Chondrocyte (in vitro differentiated cells): ENCODE results near the gene CDH15. TPM values are rescaled to one million over a fixed set of nuclear protein-coding genes. Genes with fewer than 3 reads are reported as not detected.

Source experiments
- DNase-seq: peaks from one replicate; pipeline ENCODE4 v3.0.0; 2021; ENCODE audit warnings: mixed read lengths, low spot score
- H3K27ac Mint-ChIP-seq: one replicate; pipeline ENCODE4 v1.8.0; 2021; ENCODE audit warnings: mild to moderate bottlenecking, moderate library complexity, mixed read lengths; ENCODE audit not compliant: unreplicated experiment
- H3K27me3 Mint-ChIP-seq: 2 replicates; pipeline ENCODE4 v1.8.0; 2021; ENCODE audit warnings: low read depth, mixed read lengths
- H3K36me3 Mint-ChIP-seq: 2 replicates; pipeline ENCODE4 v1.8.0; 2021; ENCODE audit warnings: low read depth, mixed read lengths
- H3K4me1 Mint-ChIP-seq: 2 replicates; pipeline ENCODE4 v1.8.0; 2021; ENCODE audit warnings: low read depth, mild to moderate bottlenecking, mixed read lengths
- H3K4me3 Mint-ChIP-seq: one replicate; pipeline ENCODE4 v1.8.0; 2021; ENCODE audit warnings: mild to moderate bottlenecking, moderate library complexity, mixed read lengths; ENCODE audit not compliant: unreplicated experiment
- H3K9me3 Mint-ChIP-seq: 2 replicates; pipeline ENCODE4 v1.8.0; 2021; ENCODE audit warnings: low read depth, mixed read lengths
- total RNA-seq: library from RNA; stranded (reverse); gene quantifications from 3 replicates; pipeline ENCODE4 v1.2.1, GENCODE V29; 2021
- TF ChIP-seq, protein P1 (sequence below): fragments of 200-600 bp; sonication (generic); IDR thresholded peaks from 2 replicates; pipeline ENCODE4 v1.5.0; 2021; ENCODE audit warnings: antibody characterized with exemption, mild to moderate bottlenecking, moderate library complexity

CDH15 gene
- total RNA-seq, 1 donor from 2014 or later = 0.20 TPM

DNA sequence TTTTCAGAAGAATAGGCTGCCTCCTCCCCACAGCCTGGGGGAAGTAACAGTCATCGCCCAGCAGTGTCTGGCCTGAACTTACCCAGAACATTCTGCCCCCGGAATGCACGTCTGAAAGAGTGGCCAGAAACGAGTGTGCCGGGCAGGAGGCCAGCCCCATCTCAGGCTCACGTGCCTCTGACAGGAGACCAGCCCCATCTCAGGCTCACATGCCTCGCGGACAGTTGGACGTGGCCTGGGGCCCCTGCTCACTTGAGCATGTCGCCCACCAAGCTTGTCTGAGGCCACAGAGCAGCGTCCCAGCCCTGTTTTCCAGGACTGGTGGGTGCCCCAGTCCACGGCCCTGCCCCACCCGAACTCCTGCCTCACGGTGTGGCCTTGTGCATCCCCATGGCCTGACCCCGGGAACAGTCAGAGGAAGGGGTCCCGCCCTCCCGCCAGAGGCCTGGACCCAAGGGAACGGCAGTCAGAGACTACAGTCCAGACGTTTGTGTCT, 16.3 kb upstream of the CDH15 start:
- TF ChIP-seq, protein P1, sequence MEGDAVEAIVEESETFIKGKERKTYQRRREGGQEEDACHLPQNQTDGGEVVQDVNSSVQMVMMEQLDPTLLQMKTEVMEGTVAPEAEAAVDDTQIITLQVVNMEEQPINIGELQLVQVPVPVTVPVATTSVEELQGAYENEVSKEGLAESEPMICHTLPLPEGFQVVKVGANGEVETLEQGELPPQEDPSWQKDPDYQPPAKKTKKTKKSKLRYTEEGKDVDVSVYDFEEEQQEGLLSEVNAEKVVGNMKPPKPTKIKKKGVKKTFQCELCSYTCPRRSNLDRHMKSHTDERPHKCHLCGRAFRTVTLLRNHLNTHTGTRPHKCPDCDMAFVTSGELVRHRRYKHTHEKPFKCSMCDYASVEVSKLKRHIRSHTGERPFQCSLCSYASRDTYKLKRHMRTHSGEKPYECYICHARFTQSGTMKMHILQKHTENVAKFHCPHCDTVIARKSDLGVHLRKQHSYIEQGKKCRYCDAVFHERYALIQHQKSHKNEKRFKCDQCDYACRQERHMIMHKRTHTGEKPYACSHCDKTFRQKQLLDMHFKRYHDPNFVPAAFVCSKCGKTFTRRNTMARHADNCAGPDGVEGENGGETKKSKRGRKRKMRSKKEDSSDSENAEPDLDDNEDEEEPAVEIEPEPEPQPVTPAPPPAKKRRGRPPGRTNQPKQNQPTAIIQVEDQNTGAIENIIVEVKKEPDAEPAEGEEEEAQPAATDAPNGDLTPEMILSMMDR = no peak
- Mint-ChIP-seq H3K27ac (peak overlapping the region; percentile 86), H3K9me3 (no peaks in the 10 kb centered on the region), H3K27me3 (no peaks in the 10 kb centered on the region), H3K4me1 (peaks cover 20% of the 10 kb centered on the region), H3K36me3 (peaks cover 7% of the 10 kb centered on the region), H3K4me3 (no peak overlapping the region)
- no peak for DNase-seq

DNA sequence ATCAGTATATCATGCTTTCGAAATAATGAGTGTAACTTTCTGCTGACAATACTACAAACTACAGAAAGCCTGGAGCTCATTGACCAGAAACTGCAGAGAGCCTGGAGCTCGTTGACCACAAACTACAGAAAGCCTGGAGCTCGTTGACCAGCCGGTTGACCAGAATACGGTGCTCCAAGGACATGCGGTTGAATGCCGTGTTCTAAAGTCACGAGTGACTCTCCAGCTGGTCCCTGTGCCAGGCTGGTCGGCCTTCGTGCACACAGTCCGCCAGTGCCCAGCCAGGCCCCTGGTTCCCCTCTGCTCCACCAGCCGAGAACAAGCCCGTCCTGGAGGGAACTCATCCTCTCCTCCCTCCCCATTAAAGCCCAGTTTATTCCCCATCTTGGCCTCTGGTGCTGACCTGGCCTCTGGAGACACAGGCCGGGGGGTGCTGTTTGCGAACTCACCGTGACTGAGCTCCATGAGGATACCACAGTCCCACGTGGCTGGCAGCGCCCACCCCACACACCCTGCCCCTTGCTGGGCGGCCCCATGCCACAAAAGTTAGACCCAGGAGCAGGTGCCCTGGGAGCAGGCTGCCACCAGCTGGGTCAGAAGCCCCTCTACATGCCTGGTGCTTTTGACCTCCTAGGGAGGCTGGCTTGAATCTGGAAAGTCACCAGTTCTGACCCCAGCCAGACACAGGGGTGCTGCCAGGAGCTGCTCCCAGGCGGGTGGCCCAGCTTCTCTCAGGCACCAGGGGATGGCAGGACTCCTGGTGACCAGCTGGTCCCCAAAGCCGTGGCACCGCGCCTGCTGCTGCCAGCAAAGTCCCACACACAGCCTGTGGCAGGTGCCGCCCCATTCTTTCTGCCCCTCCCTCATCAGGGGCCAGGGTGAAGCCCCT, 15.5 kb upstream of the CDH15 start:
- TF ChIP-seq, protein P1 = no peak
- Mint-ChIP-seq H3K9me3 (no peaks in the 10 kb centered on the region), H3K27me3 (no peaks in the 10 kb centered on the region), H3K4me1 (peaks cover 20% of the 10 kb centered on the region), H3K4me3 (no peak overlapping the region), H3K27ac (peak overlapping the region; percentile 86), H3K36me3 (peaks cover 4% of the 10 kb centered on the region)
- no peak for DNase-seq

DNA sequence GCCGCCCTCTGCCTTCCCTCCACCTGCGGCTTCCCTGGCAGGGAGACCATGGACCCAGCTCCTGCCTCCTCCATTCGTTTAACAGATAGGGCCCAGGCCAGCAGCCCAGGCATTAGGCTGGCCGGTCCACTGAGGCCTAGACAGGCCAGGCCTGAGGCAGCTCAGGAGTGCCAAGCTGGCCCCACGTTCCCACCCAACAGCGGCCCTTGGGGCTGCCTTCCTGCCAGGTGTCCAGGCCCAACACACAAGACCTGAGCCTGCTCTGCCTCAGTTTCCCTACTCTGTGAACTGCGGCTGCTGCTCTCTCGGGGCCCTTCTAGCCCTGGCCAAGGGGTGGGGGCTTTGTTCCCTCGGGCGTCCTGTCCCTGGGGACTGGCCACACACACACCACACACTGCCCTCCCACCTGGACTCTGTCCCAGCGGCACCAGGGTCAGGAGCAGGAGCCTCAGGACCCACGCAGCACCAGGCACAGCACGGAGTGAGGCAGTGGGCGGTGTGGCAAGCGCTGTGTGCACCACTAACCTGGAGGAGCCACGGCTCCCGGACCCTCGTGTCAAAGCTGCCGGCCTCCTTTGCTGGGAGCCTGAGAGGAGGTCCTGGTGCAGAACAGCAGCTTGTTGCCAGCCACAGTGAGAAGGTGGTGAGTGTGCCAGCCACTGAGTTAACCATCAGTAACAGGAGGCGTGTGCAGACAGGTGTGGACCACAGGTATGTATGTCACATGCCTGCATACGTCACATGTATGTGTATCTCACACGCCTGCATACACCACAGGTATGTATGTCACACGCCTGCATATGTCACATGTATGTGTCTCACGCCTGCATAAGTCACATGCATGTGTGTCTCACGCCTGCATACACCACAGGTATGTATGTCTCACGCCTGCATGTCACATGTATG, 14.6 kb upstream of the CDH15 start:
- H3K9me3 Mint-ChIP-seq = no peaks in the 10 kb centered on the region
- peaks cover 3% of the 10 kb centered on the region for H3K27me3 Mint-ChIP-seq
- no peak for DNase-seq
- peaks cover 20% of the 10 kb centered on the region for H3K4me1 Mint-ChIP-seq
- TF ChIP-seq, protein P1 = no peak
- no peak overlapping the region for H3K27ac Mint-ChIP-seq
- H3K4me3 Mint-ChIP-seq = no peak overlapping the region
- H3K36me3 Mint-ChIP-seq = peaks cover 1% of the 10 kb centered on the region

DNA sequence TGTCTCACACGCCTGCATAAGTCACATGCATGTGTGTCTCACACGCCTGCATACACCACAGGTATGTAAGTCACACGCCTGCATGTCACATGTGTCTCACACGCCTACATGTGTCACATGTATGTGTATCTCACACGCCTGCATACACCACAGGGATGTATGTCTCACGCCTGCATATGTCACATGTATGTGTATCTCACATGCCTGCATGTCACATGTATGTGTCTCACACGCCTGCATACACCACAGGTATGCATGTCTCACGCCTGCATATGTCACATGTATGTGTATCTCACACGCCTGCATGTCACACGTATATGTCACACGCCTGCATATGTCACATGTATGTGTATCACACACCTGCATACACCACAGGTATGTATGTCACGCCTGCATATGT, 13.8 kb upstream of the CDH15 start:
- no peak for DNase-seq
- H3K27me3 Mint-ChIP-seq = peaks cover 6% of the 10 kb centered on the region
- no peak overlapping the region for H3K4me3 Mint-ChIP-seq
- H3K36me3 Mint-ChIP-seq = no peaks in the 10 kb centered on the region
- no peak overlapping the region for H3K27ac Mint-ChIP-seq
- H3K9me3 Mint-ChIP-seq = no peaks in the 10 kb centered on the region
- TF ChIP-seq, protein P1 = no peak
- H3K4me1 Mint-ChIP-seq = peaks cover 20% of the 10 kb centered on the region
